ENCODE results near the gene PTGES3. TPM values are rescaled to one million over a fixed set of nuclear protein-coding genes. Genes with fewer than 3 reads are reported as not detected.

Gene PTGES3
- total RNA-seq, 1 experiment from 2014 or later: 435 TPM

GRCh38 chr12:56631790-56632700 lies 56.0 kb downstream of the PTGES3 start:
- no peak overlapping the region for H2BK15ac ChIP-seq (ENCODE audit: low read depth, low read length)
- H2BK20ac ChIP-seq (ENCODE audit: low read depth, low read length, poor library complexity, severe bottlenecking): no peak overlapping the region
- H2BK5ac ChIP-seq (ENCODE audit: insufficient read length, low read length): no peak overlapping the region
- Mint-ChIP-seq H3K27ac (peak overlapping the region; percentile 73 to 81 (median 78); a peak in 4 of 7 replicates), H3K4me3 (peak overlapping the region; percentile 36 to 92), H3K9me3 (peaks cover 0 to 6% of the 10 kb centered on the region in 2 experiments; a peak in 1 of 5 replicates), H3K36me3 (ENCODE audit: insufficient read depth in 1 of 3, low read depth in 3 of 3) (peaks cover 0 to 3% (median 0%) of the 10 kb centered on the region in 3 experiments; a peak in 2 of 7 replicates), H3K4me1 (peaks cover 63 to 68% of the 10 kb centered on the region in 2 experiments), H3K27me3 (ENCODE audit: low read depth) (no peaks in the 10 kb centered on the region)
- H4K5ac ChIP-seq (ENCODE audit: insufficient read length, low read depth, low read length): no peak overlapping the region
- TF ChIP-seq, protein P1, sequence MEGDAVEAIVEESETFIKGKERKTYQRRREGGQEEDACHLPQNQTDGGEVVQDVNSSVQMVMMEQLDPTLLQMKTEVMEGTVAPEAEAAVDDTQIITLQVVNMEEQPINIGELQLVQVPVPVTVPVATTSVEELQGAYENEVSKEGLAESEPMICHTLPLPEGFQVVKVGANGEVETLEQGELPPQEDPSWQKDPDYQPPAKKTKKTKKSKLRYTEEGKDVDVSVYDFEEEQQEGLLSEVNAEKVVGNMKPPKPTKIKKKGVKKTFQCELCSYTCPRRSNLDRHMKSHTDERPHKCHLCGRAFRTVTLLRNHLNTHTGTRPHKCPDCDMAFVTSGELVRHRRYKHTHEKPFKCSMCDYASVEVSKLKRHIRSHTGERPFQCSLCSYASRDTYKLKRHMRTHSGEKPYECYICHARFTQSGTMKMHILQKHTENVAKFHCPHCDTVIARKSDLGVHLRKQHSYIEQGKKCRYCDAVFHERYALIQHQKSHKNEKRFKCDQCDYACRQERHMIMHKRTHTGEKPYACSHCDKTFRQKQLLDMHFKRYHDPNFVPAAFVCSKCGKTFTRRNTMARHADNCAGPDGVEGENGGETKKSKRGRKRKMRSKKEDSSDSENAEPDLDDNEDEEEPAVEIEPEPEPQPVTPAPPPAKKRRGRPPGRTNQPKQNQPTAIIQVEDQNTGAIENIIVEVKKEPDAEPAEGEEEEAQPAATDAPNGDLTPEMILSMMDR (conservative IDR thresholded peaks at IDR 0.05): no peak
- H4K91ac ChIP-seq (ENCODE audit: insufficient read length, low read depth, low read length): no peak overlapping the region
- H3T11ph ChIP-seq (ENCODE audit: low read length): no peak overlapping the region
- H3K23me2 ChIP-seq (ENCODE audit: insufficient read length, low read depth, low read length, poor library complexity, severe bottlenecking): peaks cover 34% of the 10 kb centered on the region
- no peaks in the 10 kb centered on the region for H3K9me3 ChIP-seq (ENCODE audit: control insufficient read depth, low read depth, low read length)
- H4K8ac ChIP-seq (replicated peaks; ENCODE audit: insufficient read length, low read depth, low read length): no peak overlapping the region
- H3K79me2 ChIP-seq (ENCODE audit: insufficient read depth, low read length): peaks cover 16% of the 10 kb centered on the region; the same call in 1 of the 2 replicates
- peaks cover 14% of the 10 kb centered on the region; the same call in 1 of the 2 replicates for H3K4me1 ChIP-seq (ENCODE audit: insufficient read depth, low read length)
- no CpG with 5 or more reads among the region's 13 CpGs for WGBS (ENCODE audit: extremely low coverage, insufficient read length, low lambda C conversion rate)
- H3K23ac ChIP-seq (ENCODE audit: insufficient read length, low read depth, low read length): no peak overlapping the region
- H3K18ac ChIP-seq (ENCODE audit: insufficient read length, low read depth, low read length): no peak overlapping the region
- no peak overlapping the region for H3K14ac ChIP-seq (ENCODE audit: insufficient read depth, low read length)
- H3K9ac ChIP-seq (ENCODE audit: extremely low read depth, insufficient read length, low read length): no peak overlapping the region
- peaks cover 2% of the 10 kb centered on the region for H3K79me1 ChIP-seq (ENCODE audit: insufficient read depth, low read depth, low read length, poor library complexity, severe bottlenecking)
- H2BK120ac ChIP-seq (ENCODE audit: low read depth, low read length, poor library complexity, severe bottlenecking): no peak overlapping the region
- no peaks in the 10 kb centered on the region for H4K20me1 ChIP-seq (ENCODE audit: control insufficient read depth, insufficient read depth, insufficient read length)
- H2AFZ ChIP-seq (ENCODE audit: low read length): no peak overlapping the region
- H2BK12ac ChIP-seq (ENCODE audit: insufficient read length, low read depth, low read length): no peak overlapping the region
- no peaks in the 10 kb centered on the region for H3K27me3 ChIP-seq (ENCODE audit: insufficient read depth, low read length)
- no peak overlapping the region for H3K56ac ChIP-seq (ENCODE audit: insufficient read length, low read depth, low read length)
- no peak overlapping the region for H3K4ac ChIP-seq (ENCODE audit: low read depth, low read length)
- peak; percentile 92 for DNase-seq
- no peak overlapping the region for H3K27ac ChIP-seq (ENCODE audit: insufficient read length, low read depth, low read length)
- peak overlapping the region; percentile 51 for H3K4me2 ChIP-seq (ENCODE audit: insufficient read depth, insufficient read length, low read length)
- no peak overlapping the region for H2AK5ac ChIP-seq (ENCODE audit: insufficient read length, low read length)

Data from H9 (cell line).